Transverse colon (tissue), 4 donors: ENCODE results near the gene EID3. TPM values are rescaled to one million over a fixed set of nuclear protein-coding genes. Genes with fewer than 3 reads are reported as not detected.

ENCODE experiments used
- DNase-seq: peaks from one replicate; pipeline ENCODE4 v3.0.0-alpha.2; 2019
- H3K27ac ChIP-seq, 4 donors: fragments of 200-600 bp; sonication (generic); 2 replicates each; pipeline ENCODE4 v1.5.1; 2016 to 2018; ENCODE audit warnings: inconsistent platforms in 4 of 4
- H3K27me3 ChIP-seq: fragments of 200-600 bp; sonication (generic); 2 replicates; pipeline ENCODE4 v1.5.1; 2017; ENCODE audit warnings: inconsistent platforms
- H3K36me3 ChIP-seq, 4 donors: fragments of 200-600 bp; sonication (generic); 2 replicates each; pipeline ENCODE4 v1.5.1; 2017 to 2019; ENCODE audit warnings: inconsistent platforms in 4 of 4
- H3K4me1 ChIP-seq, 4 donors: fragments of 200-600 bp; sonication (generic); 2 replicates each; pipeline ENCODE4 v1.5.1; 2017 to 2020; ENCODE audit warnings: inconsistent platforms in 4 of 4
- H3K4me3 ChIP-seq, 4 donors: fragments of 200-600 bp; sonication (generic); 1 replicate in 1 of 4; 2 replicates in 3 of 4; pipeline versions ENCODE4 v1.5.1 to v1.6.1; 2017 to 2019; ENCODE audit warnings: inconsistent platforms in 4 of 4
- H3K9me3 ChIP-seq, 2 donors: fragments of 200-600 bp; sonication (generic); 2 replicates each; pipeline ENCODE4 v1.5.1; 2017 to 2019; ENCODE audit warnings: inconsistent platforms in 2 of 2
- CTCF ChIP-seq, 5 experiments: fragments of 200-600 bp in 3 of 5; fragments of 450-650 bp in 2 of 5; sonication (generic) in 3 of 5; IDR thresholded peaks; 1 replicate in 2 of 5; 2 replicates in 3 of 5; pipeline ENCODE4 v1.5.1; 2016 to 2017; ENCODE audit warnings: antibody characterized with exemption in 5 of 5, inconsistent platforms in 3 of 5, mild to moderate bottlenecking in 2 of 5, moderate library complexity in 1 of 5
- EP300 ChIP-seq: sonication (generic); formaldehyde crosslinking; IDR thresholded peaks from one replicate; pipeline ENCODE4 v1.6.1; 2017; ENCODE audit warnings: antibody characterized with exemption, low read depth
- POLR2A ChIP-seq: fragments of 450-650 bp; IDR thresholded peaks from one replicate; pipeline ENCODE4 v1.6.1; 2016; ENCODE audit warnings: antibody characterized with exemption, mild to moderate bottlenecking, moderate library complexity
- POLR2AphosphoS5 ChIP-seq, 3 donors: sonication (generic); formaldehyde crosslinking; IDR thresholded peaks; one replicate each; pipeline ENCODE4 v1.6.1; 2016; ENCODE audit warnings: antibody characterized with exemption in 3 of 3
- WGBS, 2 donors: methylation state at CpG; one replicate each; pipeline ENCODE4 v1.1.5; 2018; ENCODE audit warnings: low coverage in 1 of 2; 5-methylcytosine and 5-hydroxymethylcytosine counted together
- in situ Hi-C, 4 donors: fragments of 200-750 bp; cut with MboI; loops; one replicate each; pipeline versions ENCODE4 v1.15.0 to v1.15.1; 2017; ENCODE audit warnings: low sequenced_read_pairs in 3 of 4, low pct_ligation_motif_present in 1 of 4, low pct_unique_long_range_greater_than_20kb in 1 of 4
- intact Hi-C: fragments of 100-400 bp; cut with DNase I; formaldehyde crosslinking; loops from one replicate; pipeline ENCODE4 v1.15.1; 2023; ENCODE audit warnings: low total_unique reads
- total RNA-seq, 4 donors: library from RNA; depleted of rRNA; stranded (reverse); fragments of >200 nt; gene quantifications; one replicate each; pipeline ENCODE4 v1.1.0, GENCODE V29; 2016

The EID3 gene
- total RNA-seq, 4 donors from 2014 or later = 4.9 to 50.0 (median 14.3) TPM

- no peaks in the 10 kb centered on the region for H3K9me3 ChIP-seq
- no peak overlapping the region for H3K4me3 ChIP-seq
- H3K4me1 ChIP-seq = no peaks in the 10 kb centered on the region
- intact Hi-C loops (no loop called here), in situ Hi-C loops (loop anchor here in 2 of 4 donors (10.0 to 25.0 kb wide), 2 partner anchors 147 to 711 kb away; no protein-coding TSS in a partner anchor)
- no peak for DNase-seq
- whole genome bisulfite sequencing, 2 donors = 98 to 100% methylated on average over 3 to 4 of the region's 4 CpGs
- TF ChIP-seq POLR2A (no peak), EP300 (no peak), POLR2AphosphoS5 (IDR thresholded peaks at IDR 0.05) (no peak), CTCF (IDR thresholded peaks at IDR 0.05) (no peak)
- no peaks in the 10 kb centered on the region for H3K27me3 ChIP-seq
- no peak overlapping the region for H3K27ac ChIP-seq
- H3K36me3 ChIP-seq = peaks cover 0 to 33% (median 14%) of the 10 kb centered on the region in 4 donors
These were observed 47.8 kb downstream of the EID3 start for GRCh38 chr12:104351057-104351983.

- H3K4me3 ChIP-seq = no peak overlapping the region
- in situ Hi-C loops = loop anchor here in 2 of 4 donors (10.0 to 25.0 kb wide), 2 partner anchors 147 to 710 kb away; no protein-coding TSS in a partner anchor
- H3K36me3 ChIP-seq = peaks cover 0 to 26% (median 11%) of the 10 kb centered on the region in 4 donors
- 95 to 98% methylated on average over 2 to 3 of the region's 3 CpGs for WGBS, 2 donors
- DNase-seq = no peak
- no peak for TF ChIP-seq POLR2A
- TF ChIP-seq CTCF (IDR thresholded peaks at IDR 0.05) = no peak
- TF ChIP-seq POLR2AphosphoS5 (IDR thresholded peaks at IDR 0.05) = no peak
- no peak for TF ChIP-seq EP300
- no peaks in the 10 kb centered on the region for H3K27me3 ChIP-seq
- no peaks in the 10 kb centered on the region for H3K9me3 ChIP-seq
- intact Hi-C loops = no loop called here
- no peak overlapping the region for H3K27ac ChIP-seq
- no peaks in the 10 kb centered on the region for H3K4me1 ChIP-seq
These were observed 48.7 kb downstream of the EID3 start for GRCh38 chr12:104352106-104352713.

- 88 to 96% methylated on average over 12 to 17 of the region's 17 CpGs for whole genome bisulfite sequencing, 2 donors
- in situ Hi-C loops = loop anchor here in 2 of 4 donors (10.0 to 25.0 kb wide), 2 partner anchors 148 to 709 kb away; no protein-coding TSS in a partner anchor
These were observed 49.8 kb downstream of the EID3 start for GRCh38 chr12:104353012-104353981.

GRCh38 chr12:104354167-104354867 is 50.8 kb downstream of the EID3 start:
- in situ Hi-C loops (loop anchor here in 2 of 4 donors (10.0 to 25.0 kb wide), 2 partner anchors 150 to 708 kb away; no protein-coding TSS in a partner anchor), intact Hi-C loops (no loop called here)
- WGBS, 2 donors = 72 to 83% methylated on average over 5 to 6 of the region's 6 CpGs
- no peaks in the 10 kb centered on the region for H3K4me1 ChIP-seq
- DNase-seq = no peak
- H3K36me3 ChIP-seq = peaks cover 0 to 5% (median 2%) of the 10 kb centered on the region in 4 donors
- H3K27ac ChIP-seq = no peak overlapping the region
- no peak overlapping the region for H3K4me3 ChIP-seq
- no peak for TF ChIP-seq POLR2AphosphoS5 (IDR thresholded peaks at IDR 0.05)
- TF ChIP-seq POLR2A = no peak
- no peak for TF ChIP-seq EP300
- TF ChIP-seq CTCF (IDR thresholded peaks at IDR 0.05) = no peak
- H3K9me3 ChIP-seq = no peaks in the 10 kb centered on the region
- no peaks in the 10 kb centered on the region for H3K27me3 ChIP-seq

More at GRCh38 chr12:104353012-104353981, 49.8 kb downstream of the EID3 start:
- TF ChIP-seq POLR2AphosphoS5 (IDR thresholded peaks at IDR 0.05) = no peak
- H3K27me3 ChIP-seq = no peaks in the 10 kb centered on the region
- intact Hi-C loops = no loop called here
- no peaks in the 10 kb centered on the region for H3K4me1 ChIP-seq
- H3K27ac ChIP-seq = no peak overlapping the region
- peaks cover 0 to 15% (median 6%) of the 10 kb centered on the region in 4 donors for H3K36me3 ChIP-seq
- DNase-seq = no peak
- no peak overlapping the region for H3K4me3 ChIP-seq
- no peaks in the 10 kb centered on the region for H3K9me3 ChIP-seq
